Astrocyte (in vitro differentiated cells and primary cell): Measurements from ENCODE around the gene SCAPER.

Experiments
- EZH2 ChIP-seq: IDR thresholded peaks from 2 replicates; pipeline ENCODE4 v1.6.1; 2012; ENCODE audit warnings: mild to moderate bottlenecking, low read length, inconsistent platforms; ENCODE audit not compliant: insufficient read depth
- TF ChIP-seq, protein P1 (sequence below): IDR thresholded peaks from 2 replicates; pipeline ENCODE4 v1.5.1; 2011; ENCODE audit warnings: low read depth, mild to moderate bottlenecking, inconsistent platforms, low read length, moderate library complexity; ENCODE audit not compliant: insufficient read depth

DNA sequence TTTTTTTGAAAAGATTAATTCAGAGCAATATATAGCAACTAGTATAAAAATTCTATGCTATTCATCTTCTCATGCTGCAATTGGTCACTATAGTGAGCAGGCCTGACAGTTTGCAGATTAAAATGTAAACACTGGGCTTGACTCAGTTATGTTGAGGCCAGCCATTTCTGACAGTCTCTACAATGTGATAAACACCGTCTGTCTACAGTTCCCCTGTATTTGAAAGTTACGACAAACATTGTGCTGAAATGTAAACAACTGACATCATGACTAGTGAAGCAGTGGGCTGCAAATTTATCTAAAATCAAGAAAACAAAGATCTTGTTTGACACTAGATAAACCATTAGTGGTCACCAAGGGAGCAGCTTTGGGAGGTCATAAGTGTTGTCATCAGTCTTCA is 371.1 kb downstream of the SCAPER start:
- TF ChIP-seq, protein P1, sequence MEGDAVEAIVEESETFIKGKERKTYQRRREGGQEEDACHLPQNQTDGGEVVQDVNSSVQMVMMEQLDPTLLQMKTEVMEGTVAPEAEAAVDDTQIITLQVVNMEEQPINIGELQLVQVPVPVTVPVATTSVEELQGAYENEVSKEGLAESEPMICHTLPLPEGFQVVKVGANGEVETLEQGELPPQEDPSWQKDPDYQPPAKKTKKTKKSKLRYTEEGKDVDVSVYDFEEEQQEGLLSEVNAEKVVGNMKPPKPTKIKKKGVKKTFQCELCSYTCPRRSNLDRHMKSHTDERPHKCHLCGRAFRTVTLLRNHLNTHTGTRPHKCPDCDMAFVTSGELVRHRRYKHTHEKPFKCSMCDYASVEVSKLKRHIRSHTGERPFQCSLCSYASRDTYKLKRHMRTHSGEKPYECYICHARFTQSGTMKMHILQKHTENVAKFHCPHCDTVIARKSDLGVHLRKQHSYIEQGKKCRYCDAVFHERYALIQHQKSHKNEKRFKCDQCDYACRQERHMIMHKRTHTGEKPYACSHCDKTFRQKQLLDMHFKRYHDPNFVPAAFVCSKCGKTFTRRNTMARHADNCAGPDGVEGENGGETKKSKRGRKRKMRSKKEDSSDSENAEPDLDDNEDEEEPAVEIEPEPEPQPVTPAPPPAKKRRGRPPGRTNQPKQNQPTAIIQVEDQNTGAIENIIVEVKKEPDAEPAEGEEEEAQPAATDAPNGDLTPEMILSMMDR: no peak
- no peak for TF ChIP-seq EZH2
